Heart left ventricle (tissue), 13 donors: ENCODE results near the gene ANKMY2.

Experiments used
- POLR2A ChIP-seq, 2 donors: fragments of 450-650 bp; IDR thresholded peaks; one replicate each; pipeline ENCODE4 v1.6.1; 2017; ENCODE audit warnings: antibody characterized with exemption in 2 of 2, mild to moderate bottlenecking in 2 of 2, moderate library complexity in 2 of 2
- TF ChIP-seq, protein P1 (sequence below), 12 donors: fragments of 200-600 bp; sonication (generic) in 4 of 12; IDR thresholded peaks; one replicate each; pipeline versions ENCODE4 v1.5.0 to v1.8.0; 2018 to 2022; ENCODE audit warnings: antibody characterized with exemption in 12 of 12, mild to moderate bottlenecking in 5 of 12
- donor health status: ischemic (EF 13 %, LVEDD 7.1; RV severe dilation, severe dysfunction).
- donor health status: DM: no; HTN: yes; CAD: no.
- donor health status: DM: no; HTN: no; CAD: no.
- donor health status: ischemic (EF 25% LVEDD 6.9; RV normal size, moderate dysfunction).
- donor health status: ischemic (EF 25% LVEDD 5.7; RV mildly dilated, moderate dysfunction).
- donor health status: ischemic (EF 35%, LVEDD 5.7; RV mildly dilated, moderate dysfunction).
- donor health status: nonischemic (EF 11% LVEDD 7.7; RV severe dilation, severe dysfunction).
- donor health status: DM: yes; HTN: yes; CAD: no.
- donor health status: PGD.
- donor health status: ischemic (EF 29% LVEDD 5.4; RV normal size, mild dysfunction).
- donor health status: nonischemic (EF 23%, LVEDD 6.1; RV moderate dilation, normal function).

DNA sequence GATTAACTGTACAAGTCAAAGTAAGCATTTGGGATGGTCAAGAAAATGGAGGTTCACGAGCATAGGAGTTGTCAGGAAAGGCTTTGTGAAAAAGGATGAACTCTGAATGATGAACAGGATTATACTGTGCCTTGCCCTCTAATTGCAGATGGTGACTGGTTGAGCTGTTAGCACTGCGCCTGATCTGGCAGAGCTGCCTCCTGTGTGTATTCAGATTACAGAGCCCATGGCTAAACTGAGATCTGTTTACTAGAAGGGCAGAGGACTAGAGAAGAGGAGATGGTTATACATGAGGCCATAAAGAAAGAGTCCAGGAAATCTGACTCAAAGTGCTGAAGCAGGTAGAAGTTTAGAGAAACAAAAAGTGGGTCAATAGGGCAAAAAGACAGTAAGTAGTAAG, 89.2 kb downstream of the ANKMY2 start:
- TF ChIP-seq, protein P1, sequence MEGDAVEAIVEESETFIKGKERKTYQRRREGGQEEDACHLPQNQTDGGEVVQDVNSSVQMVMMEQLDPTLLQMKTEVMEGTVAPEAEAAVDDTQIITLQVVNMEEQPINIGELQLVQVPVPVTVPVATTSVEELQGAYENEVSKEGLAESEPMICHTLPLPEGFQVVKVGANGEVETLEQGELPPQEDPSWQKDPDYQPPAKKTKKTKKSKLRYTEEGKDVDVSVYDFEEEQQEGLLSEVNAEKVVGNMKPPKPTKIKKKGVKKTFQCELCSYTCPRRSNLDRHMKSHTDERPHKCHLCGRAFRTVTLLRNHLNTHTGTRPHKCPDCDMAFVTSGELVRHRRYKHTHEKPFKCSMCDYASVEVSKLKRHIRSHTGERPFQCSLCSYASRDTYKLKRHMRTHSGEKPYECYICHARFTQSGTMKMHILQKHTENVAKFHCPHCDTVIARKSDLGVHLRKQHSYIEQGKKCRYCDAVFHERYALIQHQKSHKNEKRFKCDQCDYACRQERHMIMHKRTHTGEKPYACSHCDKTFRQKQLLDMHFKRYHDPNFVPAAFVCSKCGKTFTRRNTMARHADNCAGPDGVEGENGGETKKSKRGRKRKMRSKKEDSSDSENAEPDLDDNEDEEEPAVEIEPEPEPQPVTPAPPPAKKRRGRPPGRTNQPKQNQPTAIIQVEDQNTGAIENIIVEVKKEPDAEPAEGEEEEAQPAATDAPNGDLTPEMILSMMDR (IDR thresholded peaks at IDR 0.05) = no peak
- TF ChIP-seq POLR2A (IDR thresholded peaks at IDR 0.05) = no peak
